HG03060 (cell line): Measurements from ENCODE around the gene GMDS.

Experiments used
- ATAC-seq: cut with Tn5 transposase; IDR thresholded peaks from one replicate; pipeline ENCODE4 v1.9.1; 2021; ENCODE audit warnings: low read depth, moderate number of reproducible peaks; ENCODE audit not compliant: unreplicated experiment

The GMDS gene

DNA sequence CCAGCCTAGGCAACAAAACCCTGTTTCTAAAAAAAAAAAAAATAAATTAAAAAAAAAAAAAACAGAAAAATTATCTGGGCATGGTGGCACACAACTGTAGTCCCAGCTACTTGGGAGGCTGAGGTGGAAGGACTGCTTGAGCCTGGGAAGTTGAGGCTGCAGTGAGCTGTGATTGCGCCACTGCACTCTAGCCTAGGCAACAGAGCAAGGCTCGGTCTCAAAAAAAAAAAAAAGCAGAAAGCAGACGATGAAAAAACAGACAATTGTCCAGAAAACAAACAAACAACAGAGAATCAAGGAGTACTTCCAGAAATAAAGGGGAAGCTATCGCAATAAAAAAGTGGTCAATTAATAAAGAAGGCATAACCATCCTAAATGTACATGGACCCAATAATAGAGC lies 229.4 kb downstream of the GMDS start:
- no peak for ATAC-seq

- ATAC-seq, result no peak
Measured at GRCh38 chr6:2008383-2008976, 236.9 kb downstream of the GMDS start.

GRCh38 chr6:2007165-2007564 lies 238.2 kb downstream of the GMDS start:
- ATAC-seq, result no peak

DNA sequence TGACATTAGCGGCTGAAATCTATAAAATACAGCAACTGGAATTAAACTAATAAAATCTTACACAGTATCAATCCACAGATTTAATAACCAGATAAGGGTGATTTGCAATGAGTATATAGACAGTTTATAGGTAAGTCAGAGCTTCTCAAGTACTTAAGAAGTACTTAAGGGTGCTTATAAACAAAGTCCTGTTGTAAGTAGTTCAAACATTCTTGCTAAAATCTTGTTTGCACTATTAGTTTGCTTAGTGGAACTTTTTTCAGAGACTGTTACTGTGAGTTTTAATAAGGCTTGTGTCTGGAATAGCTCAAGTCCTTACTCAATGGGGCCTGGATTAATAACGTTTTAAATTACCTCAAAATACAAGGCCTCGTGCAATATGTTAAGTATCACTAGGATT lies 240.5 kb downstream of the GMDS start:
- no peak for ATAC-seq

DNA sequence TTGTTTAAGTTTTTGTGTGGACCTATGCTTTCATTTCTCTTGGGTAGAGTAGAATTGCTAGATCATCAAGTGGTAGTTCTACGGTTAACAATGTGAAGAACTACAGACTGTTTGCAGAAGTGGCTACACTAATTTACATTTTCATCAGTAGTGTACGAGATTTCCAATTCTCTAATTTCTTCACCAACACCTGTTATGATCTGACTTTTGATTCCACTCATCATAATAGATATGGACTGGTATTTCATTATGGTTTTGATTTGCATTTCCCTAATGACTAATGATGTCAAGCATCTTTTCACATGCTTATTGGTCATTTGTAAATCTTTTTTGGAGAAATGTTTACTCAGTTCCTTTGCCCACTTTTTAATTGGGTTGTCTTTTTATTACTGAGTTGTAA lies 244.4 kb downstream of the GMDS start:
- no peak for ATAC-seq

- no peak for ATAC-seq
Measured at GRCh38 chr6:1997702-1998101, 247.7 kb downstream of the GMDS start.

DNA sequence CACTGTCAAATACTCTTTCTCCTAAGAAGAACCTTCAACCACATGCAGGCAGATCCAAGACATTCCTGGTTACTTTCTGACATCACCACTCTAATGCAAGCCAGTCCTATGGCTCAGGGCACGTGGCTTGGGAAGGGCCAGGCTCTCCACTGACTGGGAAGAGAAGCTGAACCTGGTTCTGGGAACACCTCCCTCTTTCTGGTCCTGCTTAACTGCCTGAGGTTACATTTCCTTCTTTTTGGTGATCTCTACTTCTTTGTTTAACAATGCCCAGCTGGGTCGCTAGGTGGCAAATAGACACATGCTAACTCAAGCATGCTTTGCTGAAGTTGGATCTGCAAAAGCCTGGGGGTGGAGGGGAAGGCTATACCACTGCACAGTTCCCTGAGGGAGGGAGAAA lies 249.8 kb downstream of the GMDS start:
- ATAC-seq, result no peak

- no peak for ATAC-seq
Measured at GRCh38 chr6:1993042-1993441, 252.4 kb downstream of the GMDS start.

- no peak for ATAC-seq
Measured at GRCh38 chr6:1991332-1991878, 254.0 kb downstream of the GMDS start.

DNA sequence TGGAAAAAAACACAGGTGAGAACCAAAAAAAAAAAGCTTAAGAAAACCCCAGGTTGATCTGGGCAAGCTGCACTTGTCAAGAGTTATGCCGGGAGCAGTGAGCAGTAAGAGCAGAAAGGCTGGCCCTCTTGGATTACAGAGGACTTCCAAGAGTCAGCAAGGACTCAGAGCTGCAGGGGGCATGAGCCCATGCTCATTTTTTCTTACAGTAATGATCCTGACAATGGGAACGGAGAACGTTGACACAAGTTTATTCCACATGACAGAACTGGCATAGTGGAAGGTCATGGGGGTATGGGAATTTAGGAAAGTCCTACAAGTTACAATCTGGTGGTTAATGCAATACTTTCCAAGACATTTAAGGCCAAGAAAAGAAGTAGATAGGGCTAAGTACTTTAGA lies 256.6 kb downstream of the GMDS start:
- ATAC-seq, result no peak

DNA sequence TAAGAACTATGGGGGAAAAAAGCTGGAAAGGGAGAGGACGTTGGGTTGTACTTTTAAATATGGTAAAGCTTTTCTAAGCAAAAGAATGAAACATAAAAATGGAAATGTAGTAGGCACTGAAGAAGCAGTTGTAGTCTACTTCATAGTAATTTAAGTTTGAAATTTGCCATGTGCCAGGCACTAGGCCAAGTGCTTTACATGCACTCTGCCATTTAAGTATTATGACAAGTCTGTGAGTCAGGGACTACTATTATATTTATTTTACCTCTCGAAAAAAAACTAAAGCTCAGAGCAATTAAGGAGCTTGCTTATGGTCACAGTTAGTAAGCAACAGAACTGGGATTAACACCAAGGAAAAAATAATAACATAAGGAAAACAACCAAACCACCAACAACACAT lies 257.8 kb downstream of the GMDS start:
- no peak for ATAC-seq

DNA sequence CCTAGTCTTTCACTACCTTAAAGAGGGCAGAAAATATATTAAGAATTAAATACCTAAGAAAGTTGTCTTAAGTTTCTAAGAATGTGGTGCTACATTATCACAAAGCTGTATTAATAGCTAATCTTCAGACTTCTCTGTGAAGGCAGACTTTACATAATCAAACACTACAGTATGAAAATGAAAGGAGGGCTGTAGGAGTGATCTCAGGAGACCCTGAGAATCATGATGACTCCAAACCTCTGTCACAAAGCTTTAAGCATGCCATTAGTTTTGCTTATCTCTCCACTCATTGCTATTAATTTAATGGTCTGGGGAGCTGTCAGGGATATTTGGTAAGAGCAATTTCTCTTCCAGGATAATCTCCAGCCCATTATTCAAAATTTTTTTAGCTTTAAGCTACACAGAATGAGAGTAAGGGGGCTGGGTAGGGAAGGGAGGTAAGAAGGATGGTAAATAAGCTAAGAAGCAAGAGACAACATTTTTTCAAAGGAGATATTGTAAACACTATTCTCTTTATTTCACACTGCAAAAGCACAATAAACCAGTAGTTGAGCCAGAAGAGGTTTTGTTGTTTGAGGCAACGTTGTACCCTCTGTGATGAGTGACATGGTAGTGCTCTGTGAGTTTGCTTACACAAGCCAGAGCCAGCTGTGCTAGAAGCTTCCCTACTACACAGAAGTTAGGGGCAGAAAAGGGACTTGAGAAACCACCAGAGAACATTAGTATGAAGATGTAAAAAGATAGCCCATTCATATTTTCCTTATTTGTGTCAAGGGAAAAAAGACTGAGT lies 258.8 kb downstream of the GMDS start:
- no peak for ATAC-seq

DNA sequence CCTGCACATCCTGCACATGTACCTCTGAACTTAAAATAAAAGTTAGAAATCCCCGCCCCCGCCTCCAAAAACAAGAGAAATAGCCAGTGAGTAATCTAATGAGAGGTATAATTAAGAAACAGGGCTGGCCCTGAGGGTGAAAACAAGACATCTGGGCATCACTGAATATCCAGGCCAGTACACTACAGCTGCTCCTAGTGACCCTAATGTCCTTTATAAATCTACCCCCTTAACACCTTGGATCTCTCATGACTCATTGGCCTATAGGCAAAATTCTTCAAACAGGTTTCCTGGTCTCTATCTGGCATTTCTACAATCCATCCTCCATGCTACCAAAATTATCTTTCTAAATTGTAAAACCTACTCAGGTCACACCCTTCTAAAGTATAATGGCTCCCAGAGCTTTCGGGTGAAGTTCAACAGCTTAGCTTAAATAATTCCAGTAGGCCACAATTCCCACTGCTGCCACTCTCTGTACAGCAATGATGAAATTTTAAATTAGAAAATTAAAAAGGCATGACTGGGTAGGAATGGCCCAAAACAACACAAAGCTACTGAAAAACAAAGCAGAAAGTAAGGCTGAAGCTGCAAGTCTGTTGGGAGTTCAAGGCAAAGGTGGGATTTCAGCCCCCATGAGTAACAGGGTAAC lies 260.9 kb downstream of the GMDS start:
- ATAC-seq, result no peak

GRCh38 chr6:1983850-1984249 lies 261.6 kb downstream of the GMDS start:
- no peak for ATAC-seq

- no peak for ATAC-seq
Measured at GRCh38 chr6:1972962-1973361, 272.4 kb downstream of the GMDS start.

- no peak for ATAC-seq
Measured at GRCh38 chr6:1971612-1972011, 273.8 kb downstream of the GMDS start.

DNA sequence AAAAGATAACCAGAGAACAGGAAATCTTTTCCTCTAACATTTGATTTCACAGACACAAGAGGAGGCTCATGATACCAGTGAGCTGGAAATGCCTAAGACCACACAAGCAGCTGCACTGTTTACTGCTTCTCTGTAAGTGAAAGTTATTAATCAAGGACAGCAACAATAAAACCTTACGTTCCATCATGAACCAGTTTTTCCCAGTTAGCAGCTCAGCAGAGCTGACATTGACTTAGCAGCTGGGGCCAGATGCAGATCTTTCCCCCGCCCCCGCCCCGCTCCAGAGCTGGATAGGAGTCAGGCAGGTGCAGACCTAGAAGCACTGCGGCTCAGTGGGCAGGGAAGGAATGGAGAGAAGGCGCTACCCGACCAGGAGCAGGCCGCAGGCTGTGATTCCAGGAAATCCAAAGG lies 275.2 kb downstream of the GMDS start:
- no peak for ATAC-seq

DNA sequence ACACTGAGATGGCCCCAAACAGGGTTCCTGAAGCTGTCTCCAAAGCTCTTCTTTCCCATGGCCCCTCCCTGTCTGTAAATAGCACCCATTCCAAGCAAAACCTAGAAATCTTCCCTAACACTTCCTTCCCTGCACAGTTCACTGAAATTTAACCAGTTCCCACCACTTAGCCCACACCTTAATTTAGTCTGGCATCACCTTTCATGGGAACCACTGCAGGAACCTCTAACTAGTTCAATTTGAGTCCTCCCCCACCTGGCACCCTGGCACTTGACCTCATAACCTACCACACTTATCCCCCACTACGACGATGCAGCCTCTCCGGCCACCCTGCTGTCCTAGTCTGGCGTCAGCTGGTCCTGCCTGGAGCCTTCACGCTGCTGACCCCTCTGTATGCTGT lies 278.7 kb downstream of the GMDS start:
- no peak for ATAC-seq

DNA sequence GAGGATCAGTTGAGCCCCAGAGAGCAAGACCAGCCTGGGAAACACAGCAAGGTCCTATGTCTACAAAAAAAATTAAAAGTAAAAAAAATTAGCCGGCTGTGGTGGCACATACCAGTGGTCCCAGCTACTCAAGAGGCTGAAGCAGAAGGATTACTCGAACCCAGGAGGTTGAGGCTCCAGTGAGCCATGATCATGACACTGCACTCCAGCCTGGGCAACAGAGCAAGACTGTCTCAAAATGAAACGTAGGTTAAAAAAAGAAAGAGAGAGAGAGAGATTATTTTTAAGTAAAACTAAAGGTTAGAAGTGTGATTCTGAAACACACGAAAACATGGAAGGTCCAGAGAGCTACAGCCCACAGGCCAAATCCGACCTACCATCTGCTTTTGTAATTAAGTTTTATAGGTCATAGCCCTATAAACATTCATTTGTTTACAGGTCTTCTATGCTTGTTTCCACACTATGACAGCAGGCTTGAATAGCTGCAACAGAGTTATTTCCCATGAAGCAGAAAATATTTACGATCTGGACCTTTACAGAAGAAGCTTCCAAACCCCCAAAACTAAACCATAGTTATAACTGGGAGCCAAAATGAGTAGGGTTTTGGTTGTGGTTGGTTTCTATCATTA lies 279.7 kb downstream of the GMDS start:
- no peak for ATAC-seq

GRCh38 chr6:1963596-1963995 lies 281.8 kb downstream of the GMDS start:
- no peak for ATAC-seq

DNA sequence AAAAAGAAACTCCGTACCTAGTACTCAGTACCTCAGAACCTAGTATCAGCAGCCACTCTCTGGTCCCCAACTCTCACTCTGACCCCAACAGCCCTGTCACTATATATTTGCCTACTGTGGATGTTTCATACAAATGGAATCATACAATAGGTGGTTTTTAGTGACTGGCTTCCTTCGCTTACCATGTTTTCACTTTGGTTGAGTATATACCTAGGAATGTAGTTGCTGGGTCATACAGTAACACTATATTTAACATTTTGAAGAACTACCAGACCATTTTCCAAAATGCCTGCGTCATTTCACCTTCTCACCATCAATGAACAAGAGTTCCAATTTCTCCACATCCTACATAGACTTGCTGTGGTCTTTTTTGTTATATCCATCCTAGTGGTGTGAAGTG lies 283.2 kb downstream of the GMDS start:
- ATAC-seq, result no peak
